ENCODE results near the gene IL10RA. TPM values are rescaled to one million over a fixed set of nuclear protein-coding genes. Genes with fewer than 3 reads are reported as not detected.

Gene IL10RA
- total RNA-seq, 1 experiment from 2014 or later: 0.41 TPM

DNA sequence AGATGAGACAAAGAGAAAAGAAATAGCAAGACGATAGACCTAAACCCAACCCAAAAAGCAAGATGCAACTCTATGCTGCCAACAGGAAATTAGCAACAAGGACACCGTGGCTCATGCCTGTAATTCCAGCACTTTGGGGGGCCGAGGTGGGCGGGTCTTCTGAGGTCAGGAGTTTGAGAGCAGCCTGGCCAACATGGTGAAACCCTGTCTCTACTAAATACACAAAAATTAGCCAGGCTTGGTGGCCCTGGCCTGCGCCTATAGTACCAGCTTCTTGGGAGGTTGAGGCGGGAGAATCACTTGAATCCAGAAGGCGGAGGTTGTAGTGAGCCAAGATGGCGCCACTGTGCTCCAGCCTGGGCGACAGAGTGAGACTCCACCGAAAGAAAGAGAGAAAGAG lies 24.3 kb upstream of the IL10RA start:
- ChIA-PET POLR2A (no interaction called here), CTCF (interaction anchor here (0.6 kb wide), 1 partner anchor 19 kb away, joined by 3 read pairs; no protein-coding TSS in a partner anchor)
- Histone ChIP-seq H3K4me1 (ENCODE audit: control insufficient read depth, insufficient read depth, low read length) (no peaks in the 10 kb centered on the region), H3K4me3 (ENCODE audit: low read depth in 2 of 2, low read length in 2 of 2) (no peak overlapping the region), H3K36me3 (ENCODE audit: control insufficient read depth, insufficient read depth, low read length) (no peaks in the 10 kb centered on the region), H3K27me3 (ENCODE audit: control insufficient read depth, insufficient read depth, low read length) (peaks cover 2% of the 10 kb centered on the region; the same call in 1 of the 2 replicates), H3K27ac (ENCODE audit: low read length) (no peak overlapping the region), H3K9me3 (ENCODE audit: control insufficient read depth, insufficient read depth, low read depth, low read length) (no peaks in the 10 kb centered on the region)
- TF ChIP-seq, protein P1, sequence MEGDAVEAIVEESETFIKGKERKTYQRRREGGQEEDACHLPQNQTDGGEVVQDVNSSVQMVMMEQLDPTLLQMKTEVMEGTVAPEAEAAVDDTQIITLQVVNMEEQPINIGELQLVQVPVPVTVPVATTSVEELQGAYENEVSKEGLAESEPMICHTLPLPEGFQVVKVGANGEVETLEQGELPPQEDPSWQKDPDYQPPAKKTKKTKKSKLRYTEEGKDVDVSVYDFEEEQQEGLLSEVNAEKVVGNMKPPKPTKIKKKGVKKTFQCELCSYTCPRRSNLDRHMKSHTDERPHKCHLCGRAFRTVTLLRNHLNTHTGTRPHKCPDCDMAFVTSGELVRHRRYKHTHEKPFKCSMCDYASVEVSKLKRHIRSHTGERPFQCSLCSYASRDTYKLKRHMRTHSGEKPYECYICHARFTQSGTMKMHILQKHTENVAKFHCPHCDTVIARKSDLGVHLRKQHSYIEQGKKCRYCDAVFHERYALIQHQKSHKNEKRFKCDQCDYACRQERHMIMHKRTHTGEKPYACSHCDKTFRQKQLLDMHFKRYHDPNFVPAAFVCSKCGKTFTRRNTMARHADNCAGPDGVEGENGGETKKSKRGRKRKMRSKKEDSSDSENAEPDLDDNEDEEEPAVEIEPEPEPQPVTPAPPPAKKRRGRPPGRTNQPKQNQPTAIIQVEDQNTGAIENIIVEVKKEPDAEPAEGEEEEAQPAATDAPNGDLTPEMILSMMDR (IDR thresholded peaks at IDR 0.05): no peak
- TF ChIP-seq TCF7L2 (IDR thresholded peaks at IDR 0.05; ENCODE audit: low read depth, low read length) (no peak), SIN3A (IDR thresholded peaks at IDR 0.05; ENCODE audit: borderline replicate concordance, insufficient read depth, low read depth, low read length) (no peak), POLR2AphosphoS5 (IDR thresholded peaks at IDR 0.05; ENCODE audit: low read depth, low read length) (no peak)
- TF ChIP-seq, protein P2, sequence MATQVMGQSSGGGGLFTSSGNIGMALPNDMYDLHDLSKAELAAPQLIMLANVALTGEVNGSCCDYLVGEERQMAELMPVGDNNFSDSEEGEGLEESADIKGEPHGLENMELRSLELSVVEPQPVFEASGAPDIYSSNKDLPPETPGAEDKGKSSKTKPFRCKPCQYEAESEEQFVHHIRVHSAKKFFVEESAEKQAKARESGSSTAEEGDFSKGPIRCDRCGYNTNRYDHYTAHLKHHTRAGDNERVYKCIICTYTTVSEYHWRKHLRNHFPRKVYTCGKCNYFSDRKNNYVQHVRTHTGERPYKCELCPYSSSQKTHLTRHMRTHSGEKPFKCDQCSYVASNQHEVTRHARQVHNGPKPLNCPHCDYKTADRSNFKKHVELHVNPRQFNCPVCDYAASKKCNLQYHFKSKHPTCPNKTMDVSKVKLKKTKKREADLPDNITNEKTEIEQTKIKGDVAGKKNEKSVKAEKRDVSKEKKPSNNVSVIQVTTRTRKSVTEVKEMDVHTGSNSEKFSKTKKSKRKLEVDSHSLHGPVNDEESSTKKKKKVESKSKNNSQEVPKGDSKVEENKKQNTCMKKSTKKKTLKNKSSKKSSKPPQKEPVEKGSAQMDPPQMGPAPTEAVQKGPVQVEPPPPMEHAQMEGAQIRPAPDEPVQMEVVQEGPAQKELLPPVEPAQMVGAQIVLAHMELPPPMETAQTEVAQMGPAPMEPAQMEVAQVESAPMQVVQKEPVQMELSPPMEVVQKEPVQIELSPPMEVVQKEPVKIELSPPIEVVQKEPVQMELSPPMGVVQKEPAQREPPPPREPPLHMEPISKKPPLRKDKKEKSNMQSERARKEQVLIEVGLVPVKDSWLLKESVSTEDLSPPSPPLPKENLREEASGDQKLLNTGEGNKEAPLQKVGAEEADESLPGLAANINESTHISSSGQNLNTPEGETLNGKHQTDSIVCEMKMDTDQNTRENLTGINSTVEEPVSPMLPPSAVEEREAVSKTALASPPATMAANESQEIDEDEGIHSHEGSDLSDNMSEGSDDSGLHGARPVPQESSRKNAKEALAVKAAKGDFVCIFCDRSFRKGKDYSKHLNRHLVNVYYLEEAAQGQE (IDR thresholded peaks at IDR 0.05; ENCODE audit: insufficient read depth in 1 of 2, low read depth in 2 of 2, low read length in 1 of 2): no peak
- in situ Hi-C loops (cut with HindIII; ENCODE audit: low pct_unique_long_range_greater_than_20kb, low sequenced_read_pairs): no loop called here
- intact Hi-C loops (cut with micrococcal nuclease; ENCODE audit: unreplicated experiment): no loop called here
- DNase-seq (ENCODE audit: low read depth, low spot score) (no peak), ATAC-seq (no peak)
- BruUV-seq (replicated peaks): no TSS peak

DNA sequence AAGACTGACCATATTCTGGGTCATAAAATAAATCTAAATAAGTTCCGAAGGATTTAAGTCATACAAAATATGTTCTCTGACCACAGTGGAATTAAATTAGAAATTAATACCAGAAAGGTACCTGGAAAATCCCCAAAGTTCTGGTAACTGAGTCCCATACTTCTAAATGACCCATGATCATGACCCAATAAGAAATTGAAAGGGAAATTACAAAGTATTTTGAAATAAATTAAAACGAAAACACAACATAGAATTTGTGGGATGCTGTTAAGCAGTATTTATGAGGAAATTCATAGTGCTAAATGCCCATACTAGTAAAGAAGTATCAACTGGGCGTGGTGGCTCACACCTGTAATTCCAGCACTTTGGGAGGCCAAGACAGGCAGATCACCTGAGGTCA lies 23.4 kb upstream of the IL10RA start:
- Histone ChIP-seq H3K36me3 (ENCODE audit: control insufficient read depth, insufficient read depth, low read length) (no peaks in the 10 kb centered on the region), H3K9me3 (ENCODE audit: control insufficient read depth, insufficient read depth, low read depth, low read length) (no peaks in the 10 kb centered on the region), H3K27ac (ENCODE audit: low read length) (no peak overlapping the region), H3K27me3 (ENCODE audit: control insufficient read depth, insufficient read depth, low read length) (no peaks in the 10 kb centered on the region; the same call in 1 of the 2 replicates), H3K4me3 (ENCODE audit: low read depth in 2 of 2, low read length in 2 of 2) (no peak overlapping the region), H3K4me1 (ENCODE audit: control insufficient read depth, insufficient read depth, low read length) (no peaks in the 10 kb centered on the region)
- BruUV-seq (replicated peaks): no TSS peak
- no peak for DNase-seq (ENCODE audit: low read depth, low spot score)
- CTCF ChIA-PET: no interaction called here
- no peak for TF ChIP-seq SIN3A (IDR thresholded peaks at IDR 0.05; ENCODE audit: borderline replicate concordance, insufficient read depth, low read depth, low read length)
- TF ChIP-seq, protein P1 (IDR thresholded peaks at IDR 0.05): no peak
- TF ChIP-seq, protein P2 (IDR thresholded peaks at IDR 0.05; ENCODE audit: insufficient read depth in 1 of 2, low read depth in 2 of 2, low read length in 1 of 2): no peak
- TF ChIP-seq TCF7L2 (IDR thresholded peaks at IDR 0.05; ENCODE audit: low read depth, low read length): no peak
- no peak for TF ChIP-seq POLR2AphosphoS5 (IDR thresholded peaks at IDR 0.05; ENCODE audit: low read depth, low read length)
- in situ Hi-C loops (cut with HindIII; ENCODE audit: low pct_unique_long_range_greater_than_20kb, low sequenced_read_pairs) (no loop called here), intact Hi-C loops (cut with micrococcal nuclease; ENCODE audit: unreplicated experiment) (no loop called here)
- POLR2A ChIA-PET: no interaction called here
- no peak for ATAC-seq

Data from Panc1 (cell line).